ENCODE measurements around the gene SLC2A9.

The SLC2A9 gene

GRCh38 chr4:10018818-10019461, 2.4 kb downstream of the SLC2A9 start:
- DNase-seq: peak; percentile 97

GRCh38 chr4:10017037-10017893, 4.0 kb downstream of the SLC2A9 start:
- no peak for DNase-seq

- no peak for DNase-seq
These were observed 5.1 kb downstream of the SLC2A9 start for GRCh38 chr4:10016169-10016568.

GRCh38 chr4:10015140-10015753, 6.0 kb downstream of the SLC2A9 start:
- no peak for DNase-seq

- peak; percentile 69 for DNase-seq
These were observed 7.6 kb downstream of the SLC2A9 start for GRCh38 chr4:10013722-10014121.

- DNase-seq: no peak
These were observed 9.4 kb downstream of the SLC2A9 start for GRCh38 chr4:10011885-10012284.

GRCh38 chr4:10011277-10011676, 10.0 kb downstream of the SLC2A9 start:
- DNase-seq: no peak

- no peak for DNase-seq
These were observed 11.3 kb downstream of the SLC2A9 start for GRCh38 chr4:10009861-10010500.

GRCh38 chr4:10008609-10009005, 12.7 kb downstream of the SLC2A9 start:
- no peak for DNase-seq

GRCh38 chr4:10007793-10008608, 13.3 kb downstream of the SLC2A9 start:
- DNase-seq: no peak

- DNase-seq: no peak
These were observed 13.9 kb downstream of the SLC2A9 start for GRCh38 chr4:10007436-10007740.

GRCh38 chr4:10006601-10007435, 14.5 kb downstream of the SLC2A9 start:
- no peak for DNase-seq

- no peak for DNase-seq
These were observed 15.1 kb downstream of the SLC2A9 start for GRCh38 chr4:10006231-10006600.

GRCh38 chr4:10005632-10006031, 15.7 kb downstream of the SLC2A9 start:
- DNase-seq: no peak

GRCh38 chr4:10003666-10004065, 17.6 kb downstream of the SLC2A9 start:
- no peak for DNase-seq

GRCh38 chr4:10002278-10002677, 19.0 kb downstream of the SLC2A9 start:
- no peak for DNase-seq

- DNase-seq: no peak
These were observed 19.5 kb downstream of the SLC2A9 start for GRCh38 chr4:10001757-10002156.

GRCh38 chr4:9999956-10000561, 21.2 kb downstream of the SLC2A9 start:
- DNase-seq: no peak

- DNase-seq: peak; percentile 22
These were observed 23.4 kb downstream of the SLC2A9 start for GRCh38 chr4:9997886-9998285.

GRCh38 chr4:9996319-9997110, 24.8 kb downstream of the SLC2A9 start:
- DNase-seq: peak; percentile 25

Measured in activated CD8-positive, alpha-beta memory T cell treated with anti-CD3 and anti-CD28 coated beads, Interleukin-2, amount 50 U/mL, for 48 hours (primary cell).